Measurements from ENCODE around the gene KIF7.
A peak's percentile ranks its signal among the peaks of the same experiment; 100 is the strongest.

The KIF7 gene

DNA sequence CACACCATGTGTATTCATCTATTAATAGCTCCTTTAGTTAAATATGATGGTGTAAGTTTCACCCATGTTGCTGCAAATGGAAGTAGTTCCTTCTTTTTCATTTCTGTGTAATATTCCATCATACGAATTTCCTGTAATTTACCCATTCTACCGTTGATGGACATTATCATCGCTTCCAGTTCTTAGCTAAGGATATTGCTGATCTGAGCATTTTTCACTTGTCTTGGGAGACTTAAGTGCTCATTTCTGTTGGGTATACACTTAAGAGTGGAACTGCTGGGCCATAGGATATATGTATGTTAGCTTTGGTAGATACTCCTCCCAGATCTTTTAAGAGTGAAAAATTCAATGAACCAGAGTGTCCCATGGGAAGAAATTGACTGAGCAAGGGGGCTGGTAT is 12.9 kb upstream of the KIF7 start:
- DNase-seq: no peak

DNA sequence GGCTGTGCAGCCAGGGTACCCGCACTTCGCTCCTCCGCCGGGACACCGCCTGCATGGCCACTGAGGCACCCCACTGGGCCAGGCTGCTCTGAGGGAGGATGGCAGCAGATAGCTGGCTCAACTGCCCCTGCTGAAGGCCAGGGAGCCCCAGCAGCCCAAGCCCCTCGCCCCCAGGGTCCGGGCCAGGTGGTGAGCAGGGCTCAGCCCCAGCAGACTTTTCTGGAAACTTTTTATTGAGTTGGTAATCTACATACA is 12.4 kb upstream of the KIF7 start:
- no peak for DNase-seq

DNA sequence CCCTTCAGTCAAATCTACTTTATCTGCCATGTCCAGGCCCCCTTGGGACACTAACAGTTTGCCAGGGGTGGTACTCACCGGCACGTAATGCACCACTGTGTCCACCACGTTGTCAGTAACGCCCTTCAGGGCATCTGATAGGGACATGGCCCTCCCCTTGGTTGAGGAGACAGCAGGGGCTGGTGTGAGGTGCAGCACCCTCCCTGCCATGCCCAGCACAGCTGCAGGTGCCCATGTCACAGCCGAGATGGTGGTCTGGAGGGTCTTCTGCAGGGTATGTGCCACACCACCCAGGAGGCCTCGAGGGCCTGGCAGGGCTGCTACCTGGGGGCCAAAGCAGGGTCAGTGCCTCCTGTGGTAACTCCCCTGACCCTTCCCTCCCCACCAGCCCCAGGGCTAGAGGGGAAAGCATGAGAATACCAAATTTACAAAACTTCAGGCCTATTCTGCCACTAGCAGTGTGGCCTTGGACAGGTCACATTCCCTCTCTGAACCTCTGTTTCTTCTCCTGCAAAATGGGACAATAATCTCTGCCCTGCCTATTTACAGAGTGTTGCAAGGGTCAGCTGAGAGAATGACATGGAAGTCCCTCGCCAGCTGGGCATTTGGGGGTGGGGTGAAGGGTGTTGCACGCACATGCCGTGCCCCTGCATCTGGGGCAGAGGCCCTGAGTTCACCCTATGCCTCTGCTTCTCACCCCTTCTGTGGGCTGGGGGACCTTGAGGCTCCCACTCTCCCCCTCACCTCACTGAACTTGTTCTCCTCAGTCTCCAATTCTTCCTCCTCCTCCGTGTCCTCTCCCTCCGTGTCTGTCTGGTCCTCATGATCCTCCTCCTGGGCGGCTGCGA is 11.8 kb upstream of the KIF7 start:
- no peak for DNase-seq

- DNase-seq: no peak
Observed at GRCh38 chr15:89666184-89666857, 11.1 kb upstream of the KIF7 start.

GRCh38 chr15:89665449-89666181 is 10.3 kb upstream of the KIF7 start:
- DNase-seq: peak in 1 of 2 donors; percentile 32

- no peak for DNase-seq
Observed at GRCh38 chr15:89664441-89665350, 9.4 kb upstream of the KIF7 start.

- DNase-seq: no peak
Observed at GRCh38 chr15:89662893-89663626, 7.8 kb upstream of the KIF7 start.

DNA sequence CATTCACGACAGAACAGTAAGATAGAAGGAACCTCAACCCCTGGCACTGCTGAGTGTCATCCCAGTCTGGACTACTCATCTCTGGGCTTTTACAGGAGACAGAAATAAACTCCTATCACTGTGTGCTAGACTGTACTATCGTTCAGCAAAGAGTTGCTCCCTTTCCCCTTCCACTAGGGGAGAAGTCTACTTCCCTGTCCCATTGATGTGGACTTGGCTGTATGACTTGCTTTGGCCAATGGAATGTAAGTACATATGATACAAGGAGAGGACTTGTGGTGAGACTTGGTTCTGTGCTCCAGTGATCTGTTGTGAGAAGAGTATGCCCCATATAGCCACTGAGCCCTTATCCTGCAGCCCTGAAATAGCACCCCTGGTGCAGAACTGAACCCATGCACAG is 5.3 kb upstream of the KIF7 start:
- no peak for DNase-seq

DNA sequence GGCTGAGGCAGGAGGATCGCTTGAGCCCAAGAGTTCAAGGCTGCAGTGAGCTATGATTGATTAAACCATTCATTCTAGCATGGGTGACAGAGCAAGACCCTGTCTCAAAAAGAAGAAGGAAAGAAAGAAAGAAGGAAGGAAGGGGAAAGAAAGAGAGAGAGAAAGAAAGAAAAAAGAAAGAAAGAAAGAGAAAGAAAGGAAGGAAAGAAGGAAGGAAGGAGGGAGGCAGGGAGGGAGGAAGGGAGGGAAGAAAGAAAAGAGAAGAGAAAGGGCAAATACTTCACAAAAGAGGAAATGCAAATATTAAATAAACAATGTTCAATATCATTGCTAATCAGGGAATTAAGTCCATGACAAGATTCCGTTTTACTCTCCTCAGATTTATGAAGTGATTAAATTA is 4.0 kb upstream of the KIF7 start:
- DNase-seq: no peak

DNA sequence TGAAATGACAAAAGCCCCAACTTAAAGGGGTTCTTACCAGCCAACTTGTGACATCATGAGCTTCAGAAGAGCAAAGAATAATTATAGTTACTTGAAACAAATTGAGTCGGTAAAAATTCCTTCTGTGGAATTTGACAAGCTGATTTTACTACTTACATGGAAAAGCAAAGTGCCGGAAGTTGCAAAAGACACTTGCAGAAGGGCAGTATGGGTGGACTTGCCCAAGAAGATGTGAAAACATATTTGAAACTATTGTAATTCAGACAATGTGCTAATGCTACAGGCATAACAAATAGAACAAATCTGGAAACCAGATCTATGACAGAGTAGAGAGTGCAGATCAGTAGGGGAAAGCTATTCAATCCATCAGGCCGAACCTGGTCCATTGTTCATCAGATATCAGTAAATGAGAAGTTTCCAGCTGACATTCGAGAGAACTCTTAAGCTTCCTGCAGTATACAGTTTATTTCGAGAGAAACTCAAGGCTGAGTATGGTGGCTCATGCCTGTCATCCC is 2.5 kb upstream of the KIF7 start:
- DNase-seq: no peak

DNA sequence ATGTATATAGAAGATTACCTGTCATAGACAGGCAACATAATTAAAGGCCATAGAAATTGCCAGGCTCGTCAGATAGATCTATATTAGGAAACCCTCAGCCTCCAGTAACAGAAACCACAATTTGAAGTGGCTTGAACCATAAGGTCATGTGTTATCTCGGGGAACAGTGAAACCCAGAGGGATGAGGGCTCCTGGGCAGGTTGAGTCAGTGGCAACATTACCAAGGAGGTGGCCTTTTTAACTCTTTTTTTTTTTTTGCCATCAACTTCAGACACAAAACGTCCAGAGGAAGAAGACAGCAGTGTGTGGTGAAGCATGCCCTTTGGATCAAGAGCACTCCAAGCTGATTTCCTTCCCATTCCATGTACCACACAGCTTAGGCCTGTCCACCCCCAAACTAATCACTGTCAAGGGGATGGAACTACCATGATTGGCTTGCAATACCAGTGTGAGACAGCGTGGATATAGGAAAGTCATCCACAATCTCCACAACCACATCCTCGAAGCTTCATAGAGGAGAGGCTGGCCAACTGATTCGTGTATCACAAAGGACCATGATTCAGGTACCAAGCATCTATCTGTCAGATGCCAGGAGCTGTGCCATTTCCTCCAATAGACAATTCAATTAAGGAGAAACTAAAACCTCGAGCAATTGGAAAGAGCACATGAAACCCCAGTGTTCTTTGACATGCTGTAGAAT is 999 bp upstream of the KIF7 start:
- DNase-seq: no peak

- no peak for DNase-seq
Observed at GRCh38 chr15:89654301-89654761, 936 bp downstream of the KIF7 start.

GRCh38 chr15:89653578-89653977 is 1.7 kb downstream of the KIF7 start:
- DNase-seq: no peak

- DNase-seq: no peak
Observed at GRCh38 chr15:89652666-89653065, 2.6 kb downstream of the KIF7 start.

DNA sequence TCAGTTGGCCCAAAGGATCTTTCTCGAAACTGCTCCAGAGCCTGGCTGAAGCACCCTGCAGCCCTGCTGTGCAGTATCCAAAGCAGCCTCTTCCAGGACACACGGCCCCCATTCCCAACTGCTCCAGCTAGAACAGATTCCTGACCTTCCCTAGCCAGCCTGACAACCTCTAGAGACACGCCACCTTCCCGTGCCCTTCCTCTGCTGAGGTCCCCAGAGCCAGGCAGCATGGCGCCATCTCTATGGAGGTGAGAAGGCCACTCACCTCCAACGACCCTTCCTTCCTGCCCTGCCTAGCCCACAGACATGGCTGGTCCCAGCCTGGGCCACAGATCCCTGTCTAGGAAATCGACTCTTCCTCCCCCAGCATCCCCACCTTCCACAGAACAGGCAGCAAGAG is 3.1 kb downstream of the KIF7 start:
- no peak for DNase-seq

DNA sequence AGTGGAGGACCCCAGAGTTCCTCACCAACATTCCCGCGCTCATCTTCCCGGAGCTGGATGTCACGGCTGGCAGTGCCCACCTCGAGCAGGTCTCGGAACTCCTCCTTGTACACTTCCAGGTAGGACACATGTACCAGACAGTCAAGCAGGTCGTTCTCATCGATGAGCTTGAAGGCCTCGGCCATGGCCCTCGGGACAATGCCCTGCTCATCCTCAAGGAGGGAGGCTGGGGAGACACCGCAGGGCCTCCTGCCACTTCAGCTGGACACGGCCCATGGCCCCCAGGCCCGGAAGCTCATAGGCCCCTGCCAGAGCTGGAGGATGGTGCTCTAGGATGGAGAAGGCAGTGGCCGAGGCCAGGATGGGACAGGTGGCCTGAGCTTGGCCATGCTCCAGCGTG is 5.6 kb downstream of the KIF7 start:
- DNase-seq: no peak

DNA sequence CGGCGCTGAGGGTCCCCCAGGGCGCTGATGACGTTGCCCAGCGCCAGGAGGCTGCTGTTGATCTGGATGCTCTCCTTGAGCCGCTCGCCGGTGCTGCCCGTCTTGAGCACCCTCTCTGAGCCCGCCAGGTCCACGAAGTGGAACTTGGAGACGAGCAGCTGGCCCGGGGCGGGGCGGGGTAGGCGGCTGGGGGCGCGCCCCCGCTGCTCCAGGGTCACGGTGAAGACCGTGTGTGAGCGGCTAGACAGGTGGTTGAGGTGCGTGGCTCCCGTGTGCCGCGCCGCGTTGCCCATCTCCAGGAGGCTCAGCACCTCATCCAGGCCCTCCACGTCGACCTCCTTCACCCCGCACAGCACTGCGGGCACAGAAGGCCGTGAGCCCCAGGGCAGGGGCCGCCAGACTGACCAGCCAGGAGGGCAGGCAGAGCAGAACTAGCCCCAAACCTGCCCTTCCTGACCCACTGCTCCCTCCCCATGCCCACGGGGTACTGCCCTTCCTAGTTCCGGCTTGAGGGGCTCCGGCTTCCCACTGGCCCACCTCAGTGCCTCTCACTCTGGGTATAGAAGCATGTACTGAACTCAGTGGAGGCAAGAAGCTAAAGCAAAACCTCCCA is 6.1 kb downstream of the KIF7 start:
- DNase-seq: no peak

GRCh38 chr15:89648106-89649012 is 6.9 kb downstream of the KIF7 start:
- DNase-seq: no peak

DNA sequence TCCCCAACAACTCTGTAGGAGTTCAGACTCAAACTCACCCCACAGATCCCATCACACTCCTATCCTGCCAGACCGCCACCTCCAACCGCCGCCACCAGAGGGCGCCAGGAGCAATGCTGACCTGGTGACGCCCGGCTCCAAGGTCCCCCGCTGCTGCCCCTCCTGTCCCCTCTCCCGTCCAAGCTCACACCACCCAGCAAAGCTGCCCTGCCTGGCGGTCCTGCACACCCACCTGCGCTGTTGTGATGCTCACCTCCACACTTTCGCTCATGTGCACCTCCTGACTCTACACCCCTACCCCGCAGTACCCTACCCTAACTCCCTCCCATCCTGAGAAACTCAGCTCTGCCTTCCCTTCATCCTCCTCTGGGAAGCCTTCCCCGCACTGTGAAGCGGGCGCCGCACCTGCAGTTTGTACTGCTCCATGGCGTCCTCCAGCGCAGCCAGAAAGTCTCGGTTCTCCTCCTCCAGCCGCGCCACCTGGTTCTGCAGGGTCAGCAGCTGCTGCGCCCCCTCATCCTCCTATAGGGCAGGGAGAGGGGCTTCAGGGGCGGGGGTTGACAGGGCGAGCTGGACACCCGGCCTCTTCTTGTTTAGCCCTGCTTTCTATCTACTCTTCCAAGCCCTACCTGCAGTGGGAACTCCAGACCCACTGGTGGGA is 7.9 kb downstream of the KIF7 start:
- peak; percentile 73 to 83 for DNase-seq

Measured in stimulated activated CD4-positive, alpha-beta T cell treated with anti-CD3 and anti-CD28 coated beads, Interleukin-2, amount 100 ng/mL, for 24 hours (primary cell).